GM12878 (cell line): ENCODE results near the gene TSR3. TPM values are rescaled to one million over a fixed set of nuclear protein-coding genes. Genes with fewer than 3 reads are reported as not detected.

Source experiments
- ATAC-seq: fragments of 200-7000 bp; cut with Tn5 transposase; 3 replicates; pipeline ENCODE4 v1.9.1; 2020; ENCODE audit warnings: mild to moderate bottlenecking, moderate library complexity
- BruUV-seq: library from RNA; stranded (reverse); fragments of 400-500 nt; replicated peaks from 2 replicates; lab custom pipeline; 2021; lab: Mats Ljungman, UMichigan
- CTCF ChIA-PET: fragments of 300-600 bp; sonication (Branson Sonifier 250); formaldehyde crosslinking; extraction: SDS; loops from one replicate; lab custom pipeline; 2021; ENCODE audit warnings: inconsistent platforms; lab: Yijun Ruan, JAX
- POLR2A ChIA-PET: fragments of 350-600 bp; formaldehyde crosslinking; extraction: SDS; loops from one replicate; lab custom pipeline; 2021; ENCODE audit warnings: inconsistent platforms; lab: Charles Lee
- RAD21 ChIA-PET: fragments of 300-600 bp; sonication (Branson Sonifier 250); formaldehyde crosslinking; loops from one replicate; lab custom pipeline; 2023; ENCODE audit warnings: antibody characterized with exemption; ENCODE audit not compliant: unreplicated experiment; lab: Charles Lee
- SMC1A ChIA-PET: fragments of 300-600 bp; sonication (Branson Sonifier 250); formaldehyde crosslinking; loops from one replicate; lab custom pipeline; 2023; ENCODE audit not compliant: unreplicated experiment, uncharacterized antibody; lab: Charles Lee
- DNase-seq: peaks from one replicate; pipeline ENCODE4 v3.0.0-alpha.2; 2011; ENCODE audit warnings: low read depth, low spot score
- FAIRE-seq: peaks from 3 replicates; lab custom pipeline; 2011; peaks lifted over from hg19 to GRCh38; lab: Jason Lieb, UNC
- H2AFZ ChIP-seq: 2 replicates; pipeline ENCODE4 v1.6.0; 2011; ENCODE audit warnings: low read depth, low read length, control low read depth; ENCODE audit not compliant: control insufficient read depth
- H3K27ac ChIP-seq: 2 replicates; pipeline ENCODE4 v1.5.1; 2011; ENCODE audit warnings: control low read depth; ENCODE audit not compliant: control insufficient read depth, insufficient read depth
- H3K27me3 ChIP-seq, 2 experiments: replicated peaks in 1 of 2; 2 replicates each; pipeline versions ENCODE4 v1.6.0 to v1.6.1; 2011; ENCODE audit warnings: low read length in 1 of 2; ENCODE audit not compliant: control insufficient read depth in 2 of 2, insufficient read depth in 2 of 2
- H3K36me3 ChIP-seq, 2 experiments: 2 replicates each; pipeline ENCODE4 v1.5.1; 2011; ENCODE audit warnings: low read length in 1 of 2; ENCODE audit not compliant: control insufficient read depth in 2 of 2, insufficient read depth in 2 of 2
- H3K4me1 ChIP-seq: 2 replicates; pipeline ENCODE4 v1.6.1; 2011; ENCODE audit warnings: mild to moderate bottlenecking, low read length, moderate library complexity, mixed read lengths; ENCODE audit not compliant: control insufficient read depth, insufficient read depth
- H3K4me2 ChIP-seq: 2 replicates; pipeline ENCODE4 v1.6.0; 2011; ENCODE audit warnings: control low read depth; ENCODE audit not compliant: control insufficient read depth, insufficient read depth
- H3K4me3 ChIP-seq: fragments of 200-600 bp; sonication (generic); 2 replicates; pipeline ENCODE4 v1.5.1; 2016
- H3K79me2 ChIP-seq: 2 replicates; pipeline ENCODE4 v1.6.0; 2011; ENCODE audit warnings: low read length; ENCODE audit not compliant: control insufficient read depth, insufficient read depth
- H3K9ac ChIP-seq: 2 replicates; pipeline ENCODE4 v1.8.0; 2011; ENCODE audit warnings: low read length, control low read depth, mixed read lengths; ENCODE audit not compliant: control insufficient read depth, insufficient read depth
- H3K9me3 ChIP-seq: replicated peaks from 3 replicates; pipeline ENCODE4 v1.5.1; 2011; ENCODE audit warnings: mild to moderate bottlenecking, low read length; ENCODE audit not compliant: control insufficient read depth, insufficient read depth
- H4K20me1 ChIP-seq: 2 replicates; pipeline ENCODE4 v1.6.0; 2011; ENCODE audit not compliant: control insufficient read depth, insufficient read depth
- ATF7 ChIP-seq: fragments of 450-650 bp; IDR thresholded peaks from 2 replicates; pipeline ENCODE4 v1.6.1; 2016; ENCODE audit warnings: low read depth, mild to moderate bottlenecking
- BACH1 ChIP-seq: fragments of 450-650 bp; IDR thresholded peaks from 2 replicates; pipeline ENCODE4 v1.6.1; 2017; ENCODE audit warnings: mild to moderate bottlenecking, borderline replicate concordance
- CBX3 ChIP-seq: fragments of 200-600 bp; sonication (generic); IDR thresholded peaks from 2 replicates; pipeline ENCODE4 v1.6.1; 2016; ENCODE audit warnings: low read depth, borderline replicate concordance
- DPF2 ChIP-seq: fragments of 450-650 bp; IDR thresholded peaks from 2 replicates; pipeline ENCODE4 v1.6.1; 2017; ENCODE audit warnings: mild to moderate bottlenecking
- HDGF ChIP-seq: fragments of 450-650 bp; IDR thresholded peaks from 2 replicates; pipeline ENCODE4 v1.6.1; 2016; ENCODE audit warnings: antibody characterized with exemption
- IKZF1 ChIP-seq: fragments of 450-650 bp; conservative IDR thresholded peaks from 2 replicates; pipeline ENCODE4 v1.6.1; 2017; ENCODE audit warnings: antibody characterized with exemption, mild to moderate bottlenecking
- KAT2A ChIP-seq: conservative IDR thresholded peaks from 2 replicates; pipeline ENCODE4 v1.6.1; 2011; ENCODE audit warnings: low read depth, low read length; ENCODE audit not compliant: control insufficient read depth
- LARP7 ChIP-seq: fragments of 450-650 bp; IDR thresholded peaks from 2 replicates; pipeline ENCODE4 v1.6.1; 2017; ENCODE audit warnings: mild to moderate bottlenecking
- MEF2A ChIP-seq: IDR thresholded peaks from 2 replicates; pipeline ENCODE4 v1.6.1; 2011; ENCODE audit warnings: low read depth, mild to moderate bottlenecking, low read length, moderate library complexity; ENCODE audit not compliant: insufficient read depth
- PAX5 ChIP-seq: IDR thresholded peaks from 2 replicates; pipeline ENCODE4 v1.6.1; 2011; ENCODE audit warnings: low read depth, low read length, borderline replicate concordance
- PML ChIP-seq: IDR thresholded peaks from 2 replicates; pipeline ENCODE4 v1.6.1; 2012; ENCODE audit warnings: low read length, inconsistent platforms
- POU2F2 ChIP-seq: IDR thresholded peaks from 3 replicates; pipeline ENCODE4 v1.6.1; 2011; ENCODE audit warnings: low read depth, mild to moderate bottlenecking, low read length, borderline replicate concordance
- SMC3 ChIP-seq: IDR thresholded peaks from 2 replicates; pipeline ENCODE4 v1.6.1; 2011; ENCODE audit warnings: low read length, improper control_type of control experiment, borderline replicate concordance
- SPI1 ChIP-seq: IDR thresholded peaks from 2 replicates; pipeline ENCODE4 v1.6.1; 2011; ENCODE audit warnings: low read depth, mild to moderate bottlenecking, low read length, moderate library complexity, borderline replicate concordance; ENCODE audit not compliant: insufficient read depth
- YY1 ChIP-seq: IDR thresholded peaks from 2 replicates; pipeline ENCODE4 v1.6.1; 2011; ENCODE audit warnings: low read depth, mild to moderate bottlenecking, low read length
- ZBTB11 ChIP-seq: fragments of 450-650 bp; formaldehyde crosslinking; IDR thresholded peaks from 2 replicates; pipeline ENCODE4 v1.5.0; 2022; ENCODE audit warnings: mild to moderate bottlenecking, missing genetic modification characterization
- ZBTB33 ChIP-seq: fragments of 450-650 bp; IDR thresholded peaks from 2 replicates; pipeline ENCODE4 v1.6.1; 2017; ENCODE audit warnings: mild to moderate bottlenecking
- WGBS: methylation state at CpG from one replicate; pipeline ENCODE4 v1.1.6; 2016; ENCODE audit warnings: low lambda C conversion rate; ENCODE audit not compliant: insufficient replicate concordance, insufficient coverage; ENCODE audit errors: missing lambda C conversion rate; 5-methylcytosine and 5-hydroxymethylcytosine counted together
- in situ Hi-C: fragments of 300-500 bp; cut with MboI; formaldehyde crosslinking; loops from 9 replicates; pipeline ENCODE4 v1.14.3; 2018; ENCODE audit warnings: mixed read lengths
- intact Hi-C: fragments of 100-400 bp; cut with micrococcal nuclease; formaldehyde crosslinking; loops from one replicate; pipeline ENCODE4 v1.14.2; 2022; ENCODE audit not compliant: unreplicated experiment
- polyA plus RNA-seq, 11 experiments: library from polyadenylated mRNA; depleted of rRNA in 4 of 11; unstranded in 6 of 11; stranded (reverse) in 5 of 11; fragments of >200 nt; fragmentation: Nextera tagmentation in 4 of 11; fragmentation: Illumina TruSeq in 1 of 11; extraction: Ambion mirVana in 4 of 11; extraction: Trizol in 1 of 11; gene quantifications; 1 replicate in 1 of 11; 2 replicates in 10 of 11; pipeline versions ENCODE4 v1.2.1 to v1.2.3, GENCODE V29; 2011 to 2016; ENCODE audit warnings: inconsistent platforms in 2 of 11, missing spikeins in 2 of 11, low read depth in 1 of 11
- total RNA-seq, 4 experiments: library from RNA; depleted of rRNA in 3 of 4; stranded (reverse); fragments of >200 nt in 3 of 4; fragmentation: Illumina TruSeq in 1 of 4; extraction: Trizol in 1 of 4; gene quantifications; 2 replicates each; pipeline versions ENCODE4 v1.2.1 to v1.2.3, GENCODE V29; 2013 to 2021
- TF ChIP-seq, protein P1 (sequence below), 3 experiments: IDR thresholded peaks in 2 of 3; conservative IDR thresholded peaks in 1 of 3; 2 replicates each; pipeline ENCODE4 v1.5.1; 2011; ENCODE audit warnings: low read depth in 3 of 3, low read length in 3 of 3, mild to moderate bottlenecking in 3 of 3, control low read depth in 2 of 3, moderate library complexity in 2 of 3, inconsistent platforms in 1 of 3, mixed read lengths in 1 of 3; ENCODE audit not compliant: control insufficient read depth in 2 of 3, insufficient read depth in 1 of 3; ENCODE audit errors: extremely low read depth in 1 of 3

TSR3 gene
- total and polyA plus RNA-seq, 10 of the 15 experiments (the other 5 are each of a cell fraction or from before 2014, with no cell fraction given) = 3.4 to 108 (median 46.9) TPM

DNA sequence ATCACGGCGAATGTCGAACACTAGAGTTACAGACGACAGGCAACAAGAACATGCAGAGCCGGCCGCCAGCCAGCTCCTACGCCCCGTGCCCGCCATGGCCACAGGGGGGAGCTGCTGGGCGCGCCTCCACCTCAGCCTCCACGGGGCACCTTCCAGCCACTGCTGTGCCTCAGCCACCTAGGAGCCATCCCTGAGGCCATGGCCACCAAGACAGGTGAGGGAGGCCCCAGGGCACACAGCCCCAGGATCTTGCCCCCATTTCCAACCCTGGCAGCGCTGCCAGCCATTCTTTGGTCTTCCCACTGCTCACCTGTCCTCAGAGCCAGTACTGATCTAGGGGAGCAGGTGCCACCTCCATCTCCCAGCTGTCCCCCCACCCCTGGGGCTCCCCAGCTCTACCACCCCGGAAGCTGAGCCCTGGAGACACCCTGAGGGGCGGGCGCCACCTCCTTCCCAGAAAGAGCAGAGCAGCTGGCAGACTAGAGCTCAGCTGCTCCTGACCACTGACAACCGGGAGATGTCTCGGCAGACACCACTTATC lies 11.9 kb upstream of the TSR3 start:
- Histone ChIP-seq H3K4me2 (no peak overlapping the region), H3K36me3 (peaks cover 16 to 28% of the 10 kb centered on the region in 2 experiments), H3K27ac (no peak overlapping the region), H3K27me3 (no peaks in the 10 kb centered on the region), H2AFZ (no peak overlapping the region), H3K4me3 (no peak overlapping the region), H3K4me1 (no peaks in the 10 kb centered on the region), H4K20me1 (no peaks in the 10 kb centered on the region), H3K9me3 (no peaks in the 10 kb centered on the region), H3K79me2 (no peaks in the 10 kb centered on the region), H3K9ac (no peak overlapping the region)
- DNase-seq (no peak), ATAC-seq (peak; percentile 100), FAIRE-seq (peak; percentile 72)
- TSS peak; percentile 59 for BruUV-seq
- 54% methylated on average over 18 of the region's 18 CpGs for WGBS
- ChIA-PET CTCF (interaction anchor here (0.6 to 2.1 kb wide), 16 partner anchors 8 to 419 kb away, joined by 3 to 11 read pairs (median 4); partner anchors contain the start of genes CCDC154, NUBP2 and SPSB3), SMC1A (interaction anchor here (0.9 to 1.5 kb wide), 5 partner anchors 53 to 360 kb away, joined by 3 to 4 read pairs (median 3); no protein-coding TSS in a partner anchor), POLR2A (no interaction called here), RAD21 (interaction anchor here (1.0 to 1.4 kb wide), 3 partner anchors 50 to 96 kb away, joined by 3 to 5 read pairs (median 3); partner anchors contain the start of gene UNKL)
- intact Hi-C loops = no loop called here
- in situ Hi-C loops = no loop called here
- TF ChIP-seq KAT2A (no peak), ZBTB33 (peak; percentile 54; the same call in 1 of the 2 replicates), HDGF (peak; percentile 75; the same call in 1 of the 2 replicates), SPI1 (no peak), YY1 (peak; percentile 62), DPF2 (no peak), SMC3 (peak; percentile 79), MEF2A (no peak), BACH1 (0 out of 2 replicates have a peak, but pooled peaks have one; percentile 42), IKZF1 (no peak), POU2F2 (peak; percentile 26; the same call in 1 of the 3 replicates), ATF7 (no peak), PML (no peak), PAX5 (no peak), LARP7 (peak; percentile 77), CBX3 (no peak), ZBTB11 (no peak)
- TF ChIP-seq, protein P1, sequence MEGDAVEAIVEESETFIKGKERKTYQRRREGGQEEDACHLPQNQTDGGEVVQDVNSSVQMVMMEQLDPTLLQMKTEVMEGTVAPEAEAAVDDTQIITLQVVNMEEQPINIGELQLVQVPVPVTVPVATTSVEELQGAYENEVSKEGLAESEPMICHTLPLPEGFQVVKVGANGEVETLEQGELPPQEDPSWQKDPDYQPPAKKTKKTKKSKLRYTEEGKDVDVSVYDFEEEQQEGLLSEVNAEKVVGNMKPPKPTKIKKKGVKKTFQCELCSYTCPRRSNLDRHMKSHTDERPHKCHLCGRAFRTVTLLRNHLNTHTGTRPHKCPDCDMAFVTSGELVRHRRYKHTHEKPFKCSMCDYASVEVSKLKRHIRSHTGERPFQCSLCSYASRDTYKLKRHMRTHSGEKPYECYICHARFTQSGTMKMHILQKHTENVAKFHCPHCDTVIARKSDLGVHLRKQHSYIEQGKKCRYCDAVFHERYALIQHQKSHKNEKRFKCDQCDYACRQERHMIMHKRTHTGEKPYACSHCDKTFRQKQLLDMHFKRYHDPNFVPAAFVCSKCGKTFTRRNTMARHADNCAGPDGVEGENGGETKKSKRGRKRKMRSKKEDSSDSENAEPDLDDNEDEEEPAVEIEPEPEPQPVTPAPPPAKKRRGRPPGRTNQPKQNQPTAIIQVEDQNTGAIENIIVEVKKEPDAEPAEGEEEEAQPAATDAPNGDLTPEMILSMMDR (IDR thresholded peaks at IDR 0.05 in 2 of 3, conservative IDR thresholded peaks at IDR 0.05 in 1 of 3; ENCODE audit: control insufficient read depth in 2 of 3, extremely low read depth in 1 of 3, insufficient read depth in 1 of 3, low read depth in 3 of 3, low read length in 3 of 3) = peak; percentile 87 to 89 (median 88)
